IPS DF 6.9 (cell line): ENCODE results near the gene LGR4.

Source experiments
- DNase-seq: peaks from one replicate; pipeline ENCODE4 v3.0.0-alpha.2; 2013; ENCODE audit warnings: low read depth, low spot score
- H3K27ac ChIP-seq: one replicate; pipeline ENCODE4 v1.5.1; 2013; ENCODE audit warnings: low read length, control low read depth
- H3K27me3 ChIP-seq: 2 replicates; pipeline ENCODE4 v1.6.1; 2013; ENCODE audit warnings: mild to moderate bottlenecking, low read length; ENCODE audit not compliant: control insufficient read depth, insufficient read depth
- H3K36me3 ChIP-seq: 2 replicates; pipeline ENCODE4 v1.6.1; 2013; ENCODE audit warnings: low read length; ENCODE audit not compliant: control insufficient read depth, insufficient read depth
- H3K4me1 ChIP-seq: 2 replicates; pipeline ENCODE4 v1.6.1; 2013; ENCODE audit warnings: low read length; ENCODE audit not compliant: control insufficient read depth, insufficient read depth
- H3K4me3 ChIP-seq: 2 replicates; pipeline ENCODE4 v1.5.1; 2013; ENCODE audit warnings: mild to moderate bottlenecking, low read length
- H3K9me3 ChIP-seq: 2 replicates; pipeline ENCODE4 v1.6.1; 2013; ENCODE audit warnings: low read length, inconsistent platforms; ENCODE audit not compliant: control insufficient read depth, insufficient read depth
- WGBS: extraction: QIAGEN DNeasy Blood & Tissue Kit; methylation state at CpG from one replicate; pipeline ENCODE4 v1.1.7; 2013; ENCODE audit warnings: mixed read lengths, missing lambda C conversion rate; ENCODE audit not compliant: insufficient read length, insufficient coverage; 5-methylcytosine and 5-hydroxymethylcytosine counted together

Gene LGR4

GRCh38 chr11:27429761-27430393 is 42.7 kb downstream of the LGR4 start:
- no peaks in the 10 kb centered on the region for H3K27me3 ChIP-seq
- no CpG with 5 or more reads among the region's 5 CpGs for WGBS
- no peak overlapping the region for H3K27ac ChIP-seq
- no peak overlapping the region for H3K4me3 ChIP-seq
- peaks cover 6% of the 10 kb centered on the region; the same call in 1 of the 2 replicates for H3K4me1 ChIP-seq
- no peak for DNase-seq
- H3K36me3 ChIP-seq: 0 out of 2 replicates have a peak, but pooled peaks cover 2% of the 10 kb centered on the region
- no peaks in the 10 kb centered on the region for H3K9me3 ChIP-seq

- no peak overlapping the region for H3K4me3 ChIP-seq
- 0 out of 2 replicates have a peak, but pooled peaks cover 2% of the 10 kb centered on the region for H3K36me3 ChIP-seq
- H3K27me3 ChIP-seq: no peaks in the 10 kb centered on the region
- H3K9me3 ChIP-seq: no peaks in the 10 kb centered on the region
- no peak for DNase-seq
- WGBS: no CpG with 5 or more reads among the region's 7 CpGs
- H3K4me1 ChIP-seq: peaks cover 6% of the 10 kb centered on the region; the same call in 1 of the 2 replicates
- H3K27ac ChIP-seq: no peak overlapping the region
Measured at GRCh38 chr11:27427183-27427980, 45.2 kb downstream of the LGR4 start.

- Histone ChIP-seq H3K36me3 (0 out of 2 replicates have a peak, but pooled peaks cover 2% of the 10 kb centered on the region), H3K27me3 (no peaks in the 10 kb centered on the region), H3K4me3 (no peak overlapping the region), H3K27ac (no peak overlapping the region), H3K9me3 (no peaks in the 10 kb centered on the region), H3K4me1 (peaks cover 4% of the 10 kb centered on the region; the same call in 1 of the 2 replicates)
- DNase-seq: no peak
- WGBS: no CpG with 5 or more reads among the region's 2 CpGs
Measured at GRCh38 chr11:27425814-27426213, 46.8 kb downstream of the LGR4 start.

GRCh38 chr11:27423125-27423524 is 49.5 kb downstream of the LGR4 start:
- Histone ChIP-seq H3K27me3 (no peaks in the 10 kb centered on the region), H3K27ac (no peak overlapping the region)
- no peak for DNase-seq

GRCh38 chr11:27421819-27422494 is 50.6 kb downstream of the LGR4 start:
- H3K27ac ChIP-seq: no peak overlapping the region
- no CpG with 5 or more reads among the region's 9 CpGs for WGBS
- H3K36me3 ChIP-seq: no peaks in the 10 kb centered on the region
- H3K27me3 ChIP-seq: no peaks in the 10 kb centered on the region
- H3K9me3 ChIP-seq: no peaks in the 10 kb centered on the region
- no peaks in the 10 kb centered on the region; the same call in 1 of the 2 replicates for H3K4me1 ChIP-seq
- DNase-seq: no peak
- H3K4me3 ChIP-seq: no peak overlapping the region

More at GRCh38 chr11:27423125-27423524, 49.5 kb downstream of the LGR4 start:
- Histone ChIP-seq H3K36me3 (no peaks in the 10 kb centered on the region), H3K9me3 (no peaks in the 10 kb centered on the region), H3K4me3 (no peak overlapping the region), H3K4me1 (no peaks in the 10 kb centered on the region; the same call in 1 of the 2 replicates)
- no CpG with 5 or more reads among the region's 4 CpGs for WGBS

GRCh38 chr11:27420722-27421572 is 51.6 kb downstream of the LGR4 start:
- Histone ChIP-seq H3K9me3 (no peaks in the 10 kb centered on the region), H3K36me3 (no peaks in the 10 kb centered on the region), H3K27me3 (no peaks in the 10 kb centered on the region), H3K27ac (no peak overlapping the region), H3K4me1 (peaks cover 3% of the 10 kb centered on the region; the same call in 1 of the 2 replicates), H3K4me3 (no peak overlapping the region)
- DNase-seq: no peak
- no CpG with 5 or more reads among the region's 4 CpGs for WGBS

GRCh38 chr11:27420217-27420616 is 52.4 kb downstream of the LGR4 start:
- WGBS: no CpG with 5 or more reads among the region's 4 CpGs
- Histone ChIP-seq H3K4me3 (no peak overlapping the region), H3K36me3 (no peaks in the 10 kb centered on the region), H3K27me3 (no peaks in the 10 kb centered on the region), H3K9me3 (no peaks in the 10 kb centered on the region), H3K27ac (no peak overlapping the region), H3K4me1 (peaks cover 3% of the 10 kb centered on the region; the same call in 1 of the 2 replicates)
- no peak for DNase-seq

GRCh38 chr11:27418356-27418755 is 54.2 kb downstream of the LGR4 start:
- no peaks in the 10 kb centered on the region for H3K27me3 ChIP-seq
- no peak overlapping the region for H3K4me3 ChIP-seq
- no peak overlapping the region for H3K27ac ChIP-seq
- peaks cover 3% of the 10 kb centered on the region; the same call in 1 of the 2 replicates for H3K4me1 ChIP-seq
- H3K36me3 ChIP-seq: no peaks in the 10 kb centered on the region
- H3K9me3 ChIP-seq: no peaks in the 10 kb centered on the region
- no peak for DNase-seq
- WGBS: no CpG with 5 or more reads among the region's 1 CpG

- Histone ChIP-seq H3K4me1 (peaks cover 3% of the 10 kb centered on the region; the same call in 1 of the 2 replicates), H3K27me3 (no peaks in the 10 kb centered on the region), H3K36me3 (no peaks in the 10 kb centered on the region), H3K9me3 (no peaks in the 10 kb centered on the region), H3K27ac (no peak overlapping the region), H3K4me3 (no peak overlapping the region)
- no peak for DNase-seq
- no CpG with 5 or more reads among the region's 2 CpGs for WGBS
Measured at GRCh38 chr11:27416568-27417176, 55.9 kb downstream of the LGR4 start.
